Stimulated activated memory B cell treated with anti-CD40 and anti-IgM and Interleukin-4, amounts not matched to agents 10 μg/mL and 1 μg/mL and 100 μg/mL, for 72 hours (primary cell): ENCODE results near the gene SLC25A26.
"Not testable (repeated sequence)": the region's sequence is repeated elsewhere in the genome, so short reads cannot be mapped to it uniquely, and the experiment has no call there.

Experiments used
- ATAC-seq: fragments of 150-1000 bp; cut with Tn5 transposase; 2 replicates; pipeline ENCODE4 v1.10.0; 2021
- H3K27ac Mint-ChIP-seq: one replicate; pipeline ENCODE4 v1.8.0; 2022; ENCODE audit warnings: mild to moderate bottlenecking, mixed read lengths
- H3K27me3 Mint-ChIP-seq: one replicate; pipeline ENCODE4 v1.8.0; 2022; ENCODE audit warnings: mixed read lengths
- H3K36me3 Mint-ChIP-seq: one replicate; pipeline ENCODE4 v1.8.0; 2022; ENCODE audit warnings: mixed read lengths
- H3K4me1 Mint-ChIP-seq: one replicate; pipeline ENCODE4 v1.8.0; 2022; ENCODE audit warnings: mixed read lengths
- H3K4me3 Mint-ChIP-seq: one replicate; pipeline ENCODE4 v1.8.0; 2022; ENCODE audit warnings: mild to moderate bottlenecking, moderate library complexity, mixed read lengths
- H3K9me3 Mint-ChIP-seq: one replicate; pipeline ENCODE4 v1.8.0; 2022; ENCODE audit warnings: mixed read lengths

SLC25A26 gene

GRCh38 chr3:66306086-66306485 is 85.3 kb downstream of the SLC25A26 start:
- not testable (repeated sequence) for H3K27me3 Mint-ChIP-seq, H3K4me3 Mint-ChIP-seq
- H3K36me3 Mint-ChIP-seq, result peaks cover 22% of the 10 kb centered on the region

GRCh38 chr3:66306991-66307390 is 86.2 kb downstream of the SLC25A26 start:
- not testable (repeated sequence) for H3K9me3 Mint-ChIP-seq, H3K27me3 Mint-ChIP-seq, H3K4me3 Mint-ChIP-seq, ATAC-seq, H3K27ac Mint-ChIP-seq
- Mint-ChIP-seq H3K4me1 (peaks cover 33% of the 10 kb centered on the region), H3K36me3 (peaks cover 22% of the 10 kb centered on the region)

More at GRCh38 chr3:66306086-66306485, 85.3 kb downstream of the SLC25A26 start:
- not testable (repeated sequence) for ATAC-seq, H3K9me3 Mint-ChIP-seq, H3K27ac Mint-ChIP-seq
- H3K4me1 Mint-ChIP-seq, result peaks cover 41% of the 10 kb centered on the region

- Mint-ChIP-seq H3K4me3 (no peak overlapping the region), H3K27me3 (no peaks in the 10 kb centered on the region), H3K4me1 (peaks cover 31% of the 10 kb centered on the region), H3K27ac (no peak overlapping the region), H3K9me3 (no peaks in the 10 kb centered on the region), H3K36me3 (peaks cover 39% of the 10 kb centered on the region)
- no peak for ATAC-seq
Measured at GRCh38 chr3:66312039-66312438, 91.2 kb downstream of the SLC25A26 start.

- peaks cover 38% of the 10 kb centered on the region for H3K36me3 Mint-ChIP-seq
- H3K4me1 Mint-ChIP-seq, result peaks cover 41% of the 10 kb centered on the region
- ATAC-seq, result no peak
- no peaks in the 10 kb centered on the region for H3K9me3 Mint-ChIP-seq
- H3K27ac Mint-ChIP-seq, result no peak overlapping the region
- H3K4me3 Mint-ChIP-seq, result no peak overlapping the region
- H3K27me3 Mint-ChIP-seq, result no peaks in the 10 kb centered on the region
Measured at GRCh38 chr3:66314455-66314854, 93.7 kb downstream of the SLC25A26 start.

- Mint-ChIP-seq H3K4me3 (no peak overlapping the region), H3K4me1 (peaks cover 51% of the 10 kb centered on the region), H3K27ac (no peak overlapping the region), H3K9me3 (no peaks in the 10 kb centered on the region), H3K36me3 (peaks cover 55% of the 10 kb centered on the region), H3K27me3 (no peaks in the 10 kb centered on the region)
- ATAC-seq, result no peak
Measured at GRCh38 chr3:66317750-66318376, 97.1 kb downstream of the SLC25A26 start.

- no peak for ATAC-seq
- Mint-ChIP-seq H3K4me3 (no peak overlapping the region), H3K9me3 (no peaks in the 10 kb centered on the region), H3K27ac (no peak overlapping the region), H3K4me1 (peaks cover 36% of the 10 kb centered on the region), H3K36me3 (peaks cover 33% of the 10 kb centered on the region), H3K27me3 (no peaks in the 10 kb centered on the region)
Measured at GRCh38 chr3:66320390-66320789, 99.6 kb downstream of the SLC25A26 start.

GRCh38 chr3:66322436-66322835 is 101.6 kb downstream of the SLC25A26 start:
- Mint-ChIP-seq H3K27ac (no peak overlapping the region), H3K9me3 (no peaks in the 10 kb centered on the region), H3K4me3 (no peak overlapping the region), H3K27me3 (no peaks in the 10 kb centered on the region), H3K36me3 (peaks cover 26% of the 10 kb centered on the region), H3K4me1 (peaks cover 32% of the 10 kb centered on the region)
- ATAC-seq, result no peak

- ATAC-seq, result no peak
- no peak overlapping the region for H3K4me3 Mint-ChIP-seq
- H3K36me3 Mint-ChIP-seq, result peaks cover 12% of the 10 kb centered on the region
- H3K9me3 Mint-ChIP-seq, result no peaks in the 10 kb centered on the region
- H3K27me3 Mint-ChIP-seq, result no peaks in the 10 kb centered on the region
- no peak overlapping the region for H3K27ac Mint-ChIP-seq
- H3K4me1 Mint-ChIP-seq, result peaks cover 19% of the 10 kb centered on the region
Measured at GRCh38 chr3:66326340-66326739, 105.5 kb downstream of the SLC25A26 start.

- ATAC-seq, result no peak
- Mint-ChIP-seq H3K27ac (no peak overlapping the region), H3K9me3 (no peaks in the 10 kb centered on the region), H3K4me1 (peaks cover 32% of the 10 kb centered on the region), H3K4me3 (no peak overlapping the region), H3K27me3 (no peaks in the 10 kb centered on the region), H3K36me3 (peaks cover 12% of the 10 kb centered on the region)
Measured at GRCh38 chr3:66335671-66336070, 114.9 kb downstream of the SLC25A26 start.

- H3K4me1 Mint-ChIP-seq, result peaks cover 28% of the 10 kb centered on the region
- no peak for ATAC-seq
- H3K9me3 Mint-ChIP-seq, result no peaks in the 10 kb centered on the region
- H3K36me3 Mint-ChIP-seq, result peaks cover 12% of the 10 kb centered on the region
- no peak overlapping the region for H3K4me3 Mint-ChIP-seq
- no peaks in the 10 kb centered on the region for H3K27me3 Mint-ChIP-seq
- H3K27ac Mint-ChIP-seq, result no peak overlapping the region
Measured at GRCh38 chr3:66336333-66336766, 115.5 kb downstream of the SLC25A26 start.

- Mint-ChIP-seq H3K27me3 (no peaks in the 10 kb centered on the region), H3K36me3 (peaks cover 5% of the 10 kb centered on the region), H3K9me3 (no peaks in the 10 kb centered on the region), H3K4me3 (no peak overlapping the region), H3K4me1 (peaks cover 22% of the 10 kb centered on the region), H3K27ac (no peak overlapping the region)
- ATAC-seq, result no peak
Measured at GRCh38 chr3:66338927-66339326, 118.1 kb downstream of the SLC25A26 start.

GRCh38 chr3:66342717-66343356 is 122.0 kb downstream of the SLC25A26 start:
- Mint-ChIP-seq H3K27ac (no peak overlapping the region), H3K4me3 (no peak overlapping the region)

GRCh38 chr3:66344391-66344811 is 123.6 kb downstream of the SLC25A26 start:
- peaks cover 5% of the 10 kb centered on the region for H3K4me1 Mint-ChIP-seq
- no peak overlapping the region for H3K4me3 Mint-ChIP-seq
- H3K36me3 Mint-ChIP-seq, result peaks cover 38% of the 10 kb centered on the region
- H3K9me3 Mint-ChIP-seq, result peaks cover 6% of the 10 kb centered on the region
- no peaks in the 10 kb centered on the region for H3K27me3 Mint-ChIP-seq
- H3K27ac Mint-ChIP-seq, result no peak overlapping the region
- ATAC-seq, result no peak

More at GRCh38 chr3:66342717-66343356, 122.0 kb downstream of the SLC25A26 start:
- peaks cover 35% of the 10 kb centered on the region for H3K36me3 Mint-ChIP-seq
- H3K4me1 Mint-ChIP-seq, result peaks cover 5% of the 10 kb centered on the region
- H3K9me3 Mint-ChIP-seq, result peaks cover 6% of the 10 kb centered on the region
- ATAC-seq, result no peak
- no peaks in the 10 kb centered on the region for H3K27me3 Mint-ChIP-seq

GRCh38 chr3:66344848-66345578 is 124.2 kb downstream of the SLC25A26 start:
- no peaks in the 10 kb centered on the region for H3K27me3 Mint-ChIP-seq
- ATAC-seq, result no peak
- H3K36me3 Mint-ChIP-seq, result peaks cover 34% of the 10 kb centered on the region
- peaks cover 6% of the 10 kb centered on the region for H3K9me3 Mint-ChIP-seq
- no peak overlapping the region for H3K4me3 Mint-ChIP-seq
- H3K27ac Mint-ChIP-seq, result no peak overlapping the region
- no peaks in the 10 kb centered on the region for H3K4me1 Mint-ChIP-seq

GRCh38 chr3:66348704-66349103 is 127.9 kb downstream of the SLC25A26 start:
- Mint-ChIP-seq H3K27ac (no peak overlapping the region), H3K4me1 (no peaks in the 10 kb centered on the region), H3K27me3 (no peaks in the 10 kb centered on the region), H3K9me3 (peaks cover 6% of the 10 kb centered on the region), H3K36me3 (peaks cover 51% of the 10 kb centered on the region), H3K4me3 (no peak overlapping the region)
- ATAC-seq, result no peak
